Activated naive CD8-positive, alpha-beta T cell treated with anti-CD3 and anti-CD28 coated beads, Interleukin-2, amount 50 U/mL, for 16 hours (primary cell): ENCODE results near the gene ACSBG1.

ENCODE experiments used
- DNase-seq: peaks from one replicate; pipeline ENCODE4 v3.0.0-alpha.2; 2020; ENCODE audit warnings: low read depth, low spot score

The ACSBG1 gene

GRCh38 chr15:78234515-78235040 is at the start of gene ACSBG1:
ACSBG1 (minus strand) TSS chr15:78234565; CDS start chr15:78234501, 64 bp downstream.
- no peak for DNase-seq

- no peak for DNase-seq
Measured at GRCh38 chr15:78282324-78282723, 48.0 kb upstream of the ACSBG1 start.

GRCh38 chr15:78280319-78281072 is 46.1 kb upstream of the ACSBG1 start:
- DNase-seq: no peak

GRCh38 chr15:78276064-78276943 is 41.9 kb upstream of the ACSBG1 start:
- no peak for DNase-seq

GRCh38 chr15:78274994-78275393 is 40.6 kb upstream of the ACSBG1 start:
- no peak for DNase-seq

GRCh38 chr15:78272776-78273175 is 38.4 kb upstream of the ACSBG1 start:
- no peak for DNase-seq

GRCh38 chr15:78272316-78272715 is 38.0 kb upstream of the ACSBG1 start:
- no peak for DNase-seq

- DNase-seq: no peak
Measured at GRCh38 chr15:78266806-78267205, 32.4 kb upstream of the ACSBG1 start.

GRCh38 chr15:78266229-78266628 is 31.9 kb upstream of the ACSBG1 start:
- no peak for DNase-seq

GRCh38 chr15:78265752-78266224 is 31.4 kb upstream of the ACSBG1 start:
- no peak for DNase-seq

- DNase-seq: no peak
Measured at GRCh38 chr15:78265137-78265460, 30.7 kb upstream of the ACSBG1 start.

GRCh38 chr15:78264304-78265136 is 30.2 kb upstream of the ACSBG1 start, which contains the start of gene DNAJA4:
DNAJA4 (plus strand) TSS chr15:78264562; CDS start chr15:78264764, 202 bp downstream.
- DNase-seq: peak; percentile 7

- DNase-seq: no peak
Measured at GRCh38 chr15:78263907-78264303, 29.5 kb upstream of the ACSBG1 start.

GRCh38 chr15:78263351-78263781 is 29.0 kb upstream of the ACSBG1 start:
- no peak for DNase-seq

GRCh38 chr15:78261062-78261461 is 26.7 kb upstream of the ACSBG1 start:
- no peak for DNase-seq

GRCh38 chr15:78260489-78260888 is 26.1 kb upstream of the ACSBG1 start:
- DNase-seq: no peak

GRCh38 chr15:78259232-78259631 is 24.9 kb upstream of the ACSBG1 start:
- no peak for DNase-seq

GRCh38 chr15:78257681-78258080 is 23.3 kb upstream of the ACSBG1 start:
- DNase-seq: no peak

- no peak for DNase-seq
Measured at GRCh38 chr15:78256044-78256437, 21.7 kb upstream of the ACSBG1 start.

GRCh38 chr15:78255421-78256043 is 21.2 kb upstream of the ACSBG1 start:
- DNase-seq: no peak

- no peak for DNase-seq
Measured at GRCh38 chr15:78251136-78251535, 16.8 kb upstream of the ACSBG1 start.
